Activated CD8-positive, alpha-beta T cell treated with anti-CD3 and anti-CD28 coated beads, Interleukin-2, amount 10 ng/mL, durations not matched to agents 7 days and 5 days (primary cell): ENCODE measurements around the gene NUDCD2. TPM values are rescaled to one million over a fixed set of nuclear protein-coding genes. Genes with fewer than 3 reads are reported as not detected.

Experiments
- ATAC-seq: fragments of 150-1000 bp; cut with Tn5 transposase; one replicate; pipeline ENCODE4 v1.10.0; 2021; ENCODE audit warnings: moderate library complexity
- CTCF ChIA-PET: fragments of 350-600 bp; sonication (Branson Sonifier 250); formaldehyde crosslinking; loops from one replicate; lab custom pipeline; 2021; ENCODE audit warnings: antibody characterized with exemption; lab: Charles Lee
- POLR2A ChIA-PET: fragments of 350-600 bp; sonication (Branson Sonifier 250); formaldehyde crosslinking; loops from one replicate; lab custom pipeline; 2021; ENCODE audit warnings: antibody characterized with exemption; lab: Charles Lee
- DNase-seq: peaks from one replicate; pipeline ENCODE4 v3.0.0-alpha.2; 2020
- H3K27ac Mint-ChIP-seq: one replicate; pipeline ENCODE4 v1.8.0; 2021; ENCODE audit warnings: mild to moderate bottlenecking, mixed read lengths
- H3K27me3 Mint-ChIP-seq: one replicate; pipeline ENCODE4 v1.8.0; 2021; ENCODE audit warnings: low read depth, mixed read lengths
- H3K36me3 Mint-ChIP-seq: one replicate; pipeline ENCODE4 v1.8.0; 2021; ENCODE audit warnings: low read depth, mixed read lengths
- H3K4me1 Mint-ChIP-seq: one replicate; pipeline ENCODE4 v1.8.0; 2021; ENCODE audit warnings: low read depth, mixed read lengths
- H3K4me3 Mint-ChIP-seq: one replicate; pipeline ENCODE4 v1.8.0; 2021; ENCODE audit warnings: mild to moderate bottlenecking, mixed read lengths
- H3K9me3 Mint-ChIP-seq: one replicate; pipeline ENCODE4 v1.8.0; 2022; ENCODE audit warnings: mixed read lengths; ENCODE audit not compliant: insufficient read depth
- total RNA-seq, 2 experiments: library from RNA; stranded (reverse); gene quantifications; one replicate each; pipeline ENCODE4 v1.2.3, GENCODE V29; 2021

The NUDCD2 gene
- total RNA-seq, 2 experiments from 2014 or later: 37.3 to 43.4 TPM

GRCh38 chr5:163448491-163448890 lies 11.4 kb downstream of the NUDCD2 start:
- DNase-seq: no peak
- Mint-ChIP-seq H3K4me3 (no peak overlapping the region), H3K36me3 (peaks cover 74% of the 10 kb centered on the region), H3K27ac (no peak overlapping the region), H3K27me3 (no peaks in the 10 kb centered on the region), H3K9me3 (no peaks in the 10 kb centered on the region), H3K4me1 (peaks cover 4% of the 10 kb centered on the region)
- ATAC-seq: no peak
- CTCF ChIA-PET: interaction anchor here (1.0 to 1.3 kb wide), 2 partner anchors 10 to 11 kb away, joined by 3 read pairs; no protein-coding TSS in a partner anchor
- POLR2A ChIA-PET: interaction anchor here (4.6 kb wide), 1 partner anchor 12 kb away, joined by 21 read pairs; the partner anchor contains the start of genes HMMR and NUDCD2

GRCh38 chr5:163447875-163448274 lies 12.0 kb downstream of the NUDCD2 start:
- ChIA-PET POLR2A (interaction anchor here (4.6 kb wide), 1 partner anchor 13 kb away, joined by 21 read pairs; the partner anchor contains the start of genes HMMR and NUDCD2), CTCF (no interaction called here)
- Mint-ChIP-seq H3K4me3 (no peak overlapping the region), H3K27ac (no peak overlapping the region), H3K36me3 (peaks cover 71% of the 10 kb centered on the region), H3K9me3 (no peaks in the 10 kb centered on the region), H3K27me3 (no peaks in the 10 kb centered on the region), H3K4me1 (peaks cover 4% of the 10 kb centered on the region)
- DNase-seq: no peak
- ATAC-seq: no peak

GRCh38 chr5:163447191-163447590 lies 12.7 kb downstream of the NUDCD2 start:
- no peaks in the 10 kb centered on the region for H3K27me3 Mint-ChIP-seq
- H3K27ac Mint-ChIP-seq: no peak overlapping the region
- ATAC-seq (no peak), DNase-seq (no peak)
- H3K4me3 Mint-ChIP-seq: no peak overlapping the region
- POLR2A ChIA-PET: interaction anchor here (4.6 kb wide), 1 partner anchor 14 kb away, joined by 21 read pairs; the partner anchor contains the start of genes HMMR and NUDCD2
- peaks cover 73% of the 10 kb centered on the region for H3K36me3 Mint-ChIP-seq
- CTCF ChIA-PET: no interaction called here
- H3K4me1 Mint-ChIP-seq: peaks cover 4% of the 10 kb centered on the region
- no peaks in the 10 kb centered on the region for H3K9me3 Mint-ChIP-seq

GRCh38 chr5:163445345-163445744 lies 14.6 kb downstream of the NUDCD2 start:
- Mint-ChIP-seq H3K36me3 (peaks cover 69% of the 10 kb centered on the region), H3K4me3 (no peak overlapping the region), H3K27ac (no peak overlapping the region), H3K9me3 (no peaks in the 10 kb centered on the region), H3K27me3 (no peaks in the 10 kb centered on the region), H3K4me1 (peaks cover 15% of the 10 kb centered on the region)
- no peak for DNase-seq
- ChIA-PET CTCF (interaction anchor here (0.8 to 1.2 kb wide), 3 partner anchors 11 to 30 kb away, joined by 3 to 4 read pairs (median 4); no protein-coding TSS in a partner anchor), POLR2A (interaction anchor here (0.6 to 8.7 kb wide), 2 partner anchors 14 to 302 kb away, joined by 3 to 153 read pairs; partner anchors contain the start of genes HMMR and NUDCD2)
- ATAC-seq: no peak

- ChIA-PET POLR2A (interaction anchor here (8.7 kb wide), 1 partner anchor 15 kb away, joined by 153 read pairs; the partner anchor contains the start of genes HMMR and NUDCD2), CTCF (interaction anchor here (1.0 to 1.2 kb wide), 2 partner anchors 14 to 31 kb away, joined by 3 to 4 read pairs; no protein-coding TSS in a partner anchor)
- H3K27me3 Mint-ChIP-seq: no peaks in the 10 kb centered on the region
- H3K36me3 Mint-ChIP-seq: peaks cover 70% of the 10 kb centered on the region
- H3K9me3 Mint-ChIP-seq: no peaks in the 10 kb centered on the region
- H3K27ac Mint-ChIP-seq: no peak overlapping the region
- H3K4me1 Mint-ChIP-seq: peaks cover 21% of the 10 kb centered on the region
- H3K4me3 Mint-ChIP-seq: no peak overlapping the region
- DNase-seq (no peak), ATAC-seq (no peak)
Observed at GRCh38 chr5:163444526-163444925, 15.4 kb downstream of the NUDCD2 start.

- ChIA-PET POLR2A (interaction anchor here (0.6 to 8.7 kb wide), 2 partner anchors 18 to 24 kb away, joined by 3 to 153 read pairs; partner anchors contain the start of genes HMMR and NUDCD2), CTCF (interaction anchor here (0.6 to 1.4 kb wide), 4 partner anchors 10 to 32 kb away, joined by 3 to 6 read pairs (median 4); partner anchors contain the start of genes HMMR and NUDCD2)
- no peaks in the 10 kb centered on the region for H3K27me3 Mint-ChIP-seq
- no peak overlapping the region for H3K4me3 Mint-ChIP-seq
- H3K36me3 Mint-ChIP-seq: peaks cover 48% of the 10 kb centered on the region
- peaks cover 44% of the 10 kb centered on the region for H3K4me1 Mint-ChIP-seq
- ATAC-seq (no peak), DNase-seq (no peak)
- no peaks in the 10 kb centered on the region for H3K9me3 Mint-ChIP-seq
- no peak overlapping the region for H3K27ac Mint-ChIP-seq
Observed at GRCh38 chr5:163440954-163441353, 18.9 kb downstream of the NUDCD2 start.

- Mint-ChIP-seq H3K36me3 (peaks cover 40% of the 10 kb centered on the region), H3K27me3 (no peaks in the 10 kb centered on the region), H3K4me1 (peaks cover 47% of the 10 kb centered on the region), H3K4me3 (peak overlapping the region; percentile 89), H3K9me3 (no peaks in the 10 kb centered on the region), H3K27ac (peak overlapping the region; percentile 9)
- DNase-seq (no peak), ATAC-seq (no peak)
- POLR2A ChIA-PET: interaction anchor here (1.1 to 8.7 kb wide), 2 partner anchors 20 to 68 kb away, joined by 5 to 153 read pairs; partner anchors contain the start of genes HMMR and NUDCD2
- CTCF ChIA-PET: interaction anchor here (1.1 to 3.4 kb wide), 4 partner anchors 15 to 30 kb away, joined by 3 to 17 read pairs (median 6); partner anchors contain the start of genes HMMR and NUDCD2
Observed at GRCh38 chr5:163439092-163439425, 20.8 kb downstream of the NUDCD2 start.

- no peaks in the 10 kb centered on the region for H3K9me3 Mint-ChIP-seq
- peak; percentile 97 for ATAC-seq
- DNase-seq: peak; percentile 96
- H3K27ac Mint-ChIP-seq: peak within 1 kb of the TSS; percentile 88
- peaks cover 47% of the 10 kb centered on the region for H3K4me1 Mint-ChIP-seq
- POLR2A ChIA-PET: interaction anchor here (0.8 to 8.7 kb wide), 4 partner anchors 13 to 71 kb away, joined by 3 to 153 read pairs (median 4); partner anchors contain the start of genes HMMR and NUDCD2
- H3K36me3 Mint-ChIP-seq: peaks cover 32% of the 10 kb centered on the region
- peak within 1 kb of the TSS; percentile 89 for H3K4me3 Mint-ChIP-seq
- CTCF ChIA-PET: interaction anchor here (0.9 to 3.4 kb wide), 4 partner anchors 11 to 31 kb away, joined by 3 to 17 read pairs (median 5); partner anchors contain the start of genes HMMR and NUDCD2
- peaks cover 8% of the 10 kb centered on the region for H3K27me3 Mint-ChIP-seq
Observed at GRCh38 chr5:163437309-163438182, 22.4 kb downstream of the NUDCD2 start, which contains the start of gene CCNG1. Gene CCNG1 (plus strand): TSS chr5:163437595. CDS start chr5:163439257, 1,662 bp downstream.

- Mint-ChIP-seq H3K4me1 (peaks cover 47% of the 10 kb centered on the region), H3K36me3 (peaks cover 26% of the 10 kb centered on the region), H3K27me3 (peaks cover 12% of the 10 kb centered on the region), H3K4me3 (peak overlapping the region; percentile 89), H3K27ac (peak overlapping the region; percentile 88), H3K9me3 (no peaks in the 10 kb centered on the region)
- ChIA-PET POLR2A (interaction anchor here (8.7 kb wide), 1 partner anchor 22 kb away, joined by 153 read pairs; the partner anchor contains the start of genes HMMR and NUDCD2), CTCF (interaction anchor here (1.8 to 3.4 kb wide), 2 partner anchors 22 to 28 kb away, joined by 7 to 17 read pairs; partner anchors contain the start of genes HMMR and NUDCD2)
- DNase-seq: no peak
- no peak for ATAC-seq
Observed at GRCh38 chr5:163437011-163437308, 22.9 kb downstream of the NUDCD2 start.

- peaks cover 17% of the 10 kb centered on the region for H3K27me3 Mint-ChIP-seq
- peak overlapping the region; percentile 89 for H3K4me3 Mint-ChIP-seq
- DNase-seq (no peak), ATAC-seq (no peak)
- peaks cover 25% of the 10 kb centered on the region for H3K36me3 Mint-ChIP-seq
- POLR2A ChIA-PET: no interaction called here
- H3K9me3 Mint-ChIP-seq: no peaks in the 10 kb centered on the region
- CTCF ChIA-PET: no interaction called here
- H3K4me1 Mint-ChIP-seq: peaks cover 47% of the 10 kb centered on the region
- H3K27ac Mint-ChIP-seq: peak overlapping the region; percentile 88
Observed at GRCh38 chr5:163436515-163436914, 23.4 kb downstream of the NUDCD2 start.

GRCh38 chr5:163434401-163434866 lies 25.5 kb downstream of the NUDCD2 start:
- Mint-ChIP-seq H3K36me3 (peaks cover 9% of the 10 kb centered on the region), H3K9me3 (no peaks in the 10 kb centered on the region), H3K4me3 (no peak overlapping the region), H3K4me1 (peaks cover 29% of the 10 kb centered on the region), H3K27ac (no peak overlapping the region), H3K27me3 (peaks cover 18% of the 10 kb centered on the region)
- CTCF ChIA-PET: interaction anchor here (1.5 kb wide), 1 partner anchor 26 kb away, joined by 6 read pairs; no protein-coding TSS in a partner anchor
- ATAC-seq: no peak
- DNase-seq: no peak
- POLR2A ChIA-PET: interaction anchor here (1.2 kb wide), 1 partner anchor 24 kb away, joined by 3 read pairs; no protein-coding TSS in a partner anchor
